ENCODE measurements around the gene ANKS1B.
A peak's percentile ranks its signal among the peaks of the same experiment; 100 is the strongest.
"Not testable (repeated sequence)": the region's sequence is repeated elsewhere in the genome, so short reads cannot be mapped to it uniquely, and the experiment has no call there.

ANKS1B gene

GRCh38 chr12:99704036-99704435, 280.7 kb downstream of the ANKS1B start:
- DNase-seq (ENCODE audit: low spot score) = no peak

- DNase-seq (ENCODE audit: low spot score) = no peak
Measured at GRCh38 chr12:99700032-99700431, 284.7 kb downstream of the ANKS1B start.

- DNase-seq (ENCODE audit: low spot score) = no peak
Measured at GRCh38 chr12:99695050-99695449, 289.7 kb downstream of the ANKS1B start.

GRCh38 chr12:99686142-99686541, 298.6 kb downstream of the ANKS1B start:
- DNase-seq (ENCODE audit: low spot score) = no peak

- no peak for DNase-seq (ENCODE audit: low spot score)
Measured at GRCh38 chr12:99680276-99680675, 304.5 kb downstream of the ANKS1B start.

- no peak for DNase-seq (ENCODE audit: low spot score)
Measured at GRCh38 chr12:99670635-99671034, 314.1 kb downstream of the ANKS1B start.

GRCh38 chr12:99658671-99659349, 325.9 kb downstream of the ANKS1B start:
- DNase-seq (ENCODE audit: low spot score) = no peak

GRCh38 chr12:99649551-99649950, 335.2 kb downstream of the ANKS1B start:
- DNase-seq (ENCODE audit: low spot score) = no peak

- no peak for DNase-seq (ENCODE audit: low spot score)
Measured at GRCh38 chr12:99648183-99648582, 336.6 kb downstream of the ANKS1B start.

- DNase-seq (ENCODE audit: low spot score) = no peak
Measured at GRCh38 chr12:99647453-99647852, 337.3 kb downstream of the ANKS1B start, which contains the start of gene GARIN6. GARIN6 (plus strand) TSS chr12:99647753; CDS start chr12:99648175, 422 bp downstream.

- DNase-seq (ENCODE audit: low spot score) = no peak
Measured at GRCh38 chr12:99644629-99645028, 340.1 kb downstream of the ANKS1B start.

GRCh38 chr12:99627459-99627858, 357.3 kb downstream of the ANKS1B start:
- DNase-seq (ENCODE audit: low spot score) = no peak

GRCh38 chr12:99624591-99624990, 360.1 kb downstream of the ANKS1B start:
- not testable (repeated sequence) for DNase-seq (ENCODE audit: low spot score)

- DNase-seq (ENCODE audit: low spot score) = no peak
Measured at GRCh38 chr12:99620159-99620479, 364.6 kb downstream of the ANKS1B start.

- DNase-seq (ENCODE audit: low spot score) = peak; percentile 5
Measured at GRCh38 chr12:99619389-99620158, 365.2 kb downstream of the ANKS1B start.

- DNase-seq (ENCODE audit: low spot score) = no peak
Measured at GRCh38 chr12:99618657-99619056, 366.1 kb downstream of the ANKS1B start.

GRCh38 chr12:99611599-99611998, 373.1 kb downstream of the ANKS1B start:
- DNase-seq (ENCODE audit: low spot score) = no peak

GRCh38 chr12:99611117-99611516, 373.6 kb downstream of the ANKS1B start:
- no peak for DNase-seq (ENCODE audit: low spot score)

GRCh38 chr12:99609455-99610181, 375.1 kb downstream of the ANKS1B start:
- DNase-seq (ENCODE audit: low spot score) = no peak

GRCh38 chr12:99600388-99600787, 384.3 kb downstream of the ANKS1B start:
- DNase-seq (ENCODE audit: low spot score) = no peak

GRCh38 chr12:99598785-99599184, 386.0 kb downstream of the ANKS1B start:
- DNase-seq (ENCODE audit: low spot score) = no peak

GRCh38 chr12:99596762-99597161, 388.0 kb downstream of the ANKS1B start:
- DNase-seq (ENCODE audit: low spot score) = no peak

- DNase-seq (ENCODE audit: low spot score) = not testable (repeated sequence)
Measured at GRCh38 chr12:99577125-99577524, 407.6 kb downstream of the ANKS1B start.

All from putamen (tissue), 1 donor.